NB4 (cell line): Measurements from ENCODE around the gene SLC35F2.

Experiments used
- DNase-seq: peaks from one replicate; pipeline ENCODE4 v3.0.0; 2010; ENCODE audit warnings: low read depth
- H3K4me3 ChIP-seq: one replicate; pipeline ENCODE4 v1.5.1; 2011; ENCODE audit warnings: mild to moderate bottlenecking, low read depth, low read length, moderate library complexity
- MAX ChIP-seq: IDR thresholded peaks from 2 replicates; pipeline ENCODE4 v1.6.1; 2011; ENCODE audit warnings: low read depth, low read length
- MYC ChIP-seq: IDR thresholded peaks from 2 replicates; pipeline ENCODE4 v1.6.1; 2011; ENCODE audit warnings: low read depth, low read length
- POLR2A ChIP-seq: IDR thresholded peaks from 2 replicates; pipeline ENCODE4 v1.6.1; 2011; ENCODE audit warnings: mild to moderate bottlenecking; ENCODE audit not compliant: insufficient read length; ENCODE audit errors: extremely low read depth
- TF ChIP-seq, protein P1 (sequence below): IDR thresholded peaks from one replicate; pipeline ENCODE4 v1.5.1; 2012; ENCODE audit warnings: low read depth, low read length

SLC35F2 gene

DNA sequence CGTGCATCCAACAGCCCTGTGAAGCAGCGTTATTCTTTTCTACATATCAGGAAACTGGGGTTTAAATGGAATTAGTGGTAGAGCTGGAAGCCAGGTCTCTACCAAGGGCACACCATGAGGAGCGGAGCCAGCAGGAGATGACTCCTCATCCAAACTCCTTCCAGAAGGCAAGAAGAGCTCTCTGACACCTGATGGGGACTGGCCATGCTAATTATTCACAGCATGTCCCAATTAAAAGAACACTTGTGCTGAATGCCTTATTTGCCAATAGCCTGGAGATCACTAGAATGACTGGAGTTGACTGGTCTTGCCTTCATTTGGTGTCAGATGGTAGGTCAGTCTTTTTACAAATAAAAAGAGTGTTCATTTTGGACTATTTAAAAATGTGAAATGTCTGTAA, 113.9 kb downstream of the SLC35F2 start:
- DNase-seq = no peak
- no peak overlapping the region for H3K4me3 ChIP-seq
- TF ChIP-seq POLR2A = no peak
- TF ChIP-seq MYC = no peak
- no peak for TF ChIP-seq MAX
- TF ChIP-seq, protein P1, sequence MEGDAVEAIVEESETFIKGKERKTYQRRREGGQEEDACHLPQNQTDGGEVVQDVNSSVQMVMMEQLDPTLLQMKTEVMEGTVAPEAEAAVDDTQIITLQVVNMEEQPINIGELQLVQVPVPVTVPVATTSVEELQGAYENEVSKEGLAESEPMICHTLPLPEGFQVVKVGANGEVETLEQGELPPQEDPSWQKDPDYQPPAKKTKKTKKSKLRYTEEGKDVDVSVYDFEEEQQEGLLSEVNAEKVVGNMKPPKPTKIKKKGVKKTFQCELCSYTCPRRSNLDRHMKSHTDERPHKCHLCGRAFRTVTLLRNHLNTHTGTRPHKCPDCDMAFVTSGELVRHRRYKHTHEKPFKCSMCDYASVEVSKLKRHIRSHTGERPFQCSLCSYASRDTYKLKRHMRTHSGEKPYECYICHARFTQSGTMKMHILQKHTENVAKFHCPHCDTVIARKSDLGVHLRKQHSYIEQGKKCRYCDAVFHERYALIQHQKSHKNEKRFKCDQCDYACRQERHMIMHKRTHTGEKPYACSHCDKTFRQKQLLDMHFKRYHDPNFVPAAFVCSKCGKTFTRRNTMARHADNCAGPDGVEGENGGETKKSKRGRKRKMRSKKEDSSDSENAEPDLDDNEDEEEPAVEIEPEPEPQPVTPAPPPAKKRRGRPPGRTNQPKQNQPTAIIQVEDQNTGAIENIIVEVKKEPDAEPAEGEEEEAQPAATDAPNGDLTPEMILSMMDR = no peak

- DNase-seq = no peak
- H3K4me3 ChIP-seq = no peak overlapping the region
- TF ChIP-seq MAX (no peak), POLR2A (no peak)
- TF ChIP-seq, protein P1 = no peak
Observed at GRCh38 chr11:107743191-107743590, 115.4 kb downstream of the SLC35F2 start.

GRCh38 chr11:107741044-107741823, 117.4 kb downstream of the SLC35F2 start:
- H3K4me3 ChIP-seq = no peak overlapping the region
- TF ChIP-seq MYC = no peak
- TF ChIP-seq, protein P1 = peak; percentile 88
- peak; percentile 77 for DNase-seq
